H9 (cell line): ENCODE results near the gene UCK1. TPM values are rescaled to one million over a fixed set of nuclear protein-coding genes. Genes with fewer than 3 reads are reported as not detected.

Experiments
- DNase-seq: peaks from one replicate; pipeline ENCODE4 v3.0.0-alpha.2; 2017
- H2AFZ ChIP-seq: one replicate; pipeline ENCODE4 v1.6.1; 2013; ENCODE audit warnings: mild to moderate bottlenecking, low read length, control low read depth, moderate library complexity
- H2AK5ac ChIP-seq: 2 replicates; pipeline ENCODE4 v1.6.1; 2013; ENCODE audit warnings: low read length, control low read depth, mixed read lengths; ENCODE audit not compliant: insufficient read length
- H2BK120ac ChIP-seq: one replicate; pipeline ENCODE4 v1.6.1; 2013; ENCODE audit warnings: low read depth, mild to moderate bottlenecking, low read length, control low read depth, inconsistent platforms; ENCODE audit not compliant: poor library complexity, severe bottlenecking
- H2BK12ac ChIP-seq: 2 replicates; pipeline ENCODE4 v1.6.1; 2013; ENCODE audit warnings: low read length, control low read depth, mixed read lengths, low read depth; ENCODE audit not compliant: insufficient read length
- H2BK15ac ChIP-seq: 2 replicates; pipeline ENCODE4 v1.6.1; 2013; ENCODE audit warnings: low read depth, low read length, control low read depth
- H2BK20ac ChIP-seq: one replicate; pipeline ENCODE4 v1.6.1; 2013; ENCODE audit warnings: low read depth, mild to moderate bottlenecking, low read length, control low read depth, inconsistent platforms; ENCODE audit not compliant: poor library complexity, severe bottlenecking
- H2BK5ac ChIP-seq: 2 replicates; pipeline ENCODE4 v1.6.1; 2013; ENCODE audit warnings: low read length, control low read depth, mixed read lengths; ENCODE audit not compliant: insufficient read length
- H3K14ac ChIP-seq: 2 replicates; pipeline ENCODE4 v1.6.1; 2013; ENCODE audit warnings: low read length, control low read depth; ENCODE audit not compliant: insufficient read depth
- H3K18ac ChIP-seq: 2 replicates; pipeline ENCODE4 v1.6.1; 2013; ENCODE audit warnings: low read depth, mild to moderate bottlenecking, mixed read lengths, low read length, control low read depth; ENCODE audit not compliant: insufficient read length
- H3K23ac ChIP-seq: 2 replicates; pipeline ENCODE4 v1.6.1; 2013; ENCODE audit warnings: low read length, control low read depth, mixed read lengths, low read depth; ENCODE audit not compliant: insufficient read length
- H3K23me2 ChIP-seq: 2 replicates; pipeline ENCODE4 v1.6.1; 2013; ENCODE audit warnings: low read depth, mild to moderate bottlenecking, mixed read lengths, low read length, control low read depth; ENCODE audit not compliant: insufficient read length, poor library complexity, severe bottlenecking
- H3K27ac ChIP-seq: 2 replicates; pipeline ENCODE4 v1.5.1; 2013; ENCODE audit warnings: low read length, control low read depth, mixed read lengths, low read depth; ENCODE audit not compliant: insufficient read length
- H3K27me3 ChIP-seq: 2 replicates; pipeline ENCODE4 v1.6.1; 2013; ENCODE audit warnings: low read length, control low read depth, inconsistent platforms; ENCODE audit not compliant: insufficient read depth
- H3K4ac ChIP-seq: 2 replicates; pipeline ENCODE4 v1.6.1; 2013; ENCODE audit warnings: low read depth, mild to moderate bottlenecking, control low read depth, inconsistent platforms, low read length, moderate library complexity
- H3K4me1 ChIP-seq: 2 replicates; pipeline ENCODE4 v1.6.1; 2013; ENCODE audit warnings: low read length, control low read depth, inconsistent platforms; ENCODE audit not compliant: insufficient read depth
- H3K4me2 ChIP-seq: 2 replicates; pipeline ENCODE4 v1.6.1; 2013; ENCODE audit warnings: low read length, control low read depth, mixed read lengths; ENCODE audit not compliant: insufficient read length, insufficient read depth
- H3K56ac ChIP-seq: 2 replicates; pipeline ENCODE4 v1.6.1; 2013; ENCODE audit warnings: low read depth, mild to moderate bottlenecking, mixed read lengths, low read length, control low read depth; ENCODE audit not compliant: insufficient read length
- H3K79me1 ChIP-seq: 2 replicates; pipeline ENCODE4 v1.6.1; 2013; ENCODE audit warnings: low read depth, mild to moderate bottlenecking, moderate library complexity, low read length, control low read depth, inconsistent platforms; ENCODE audit not compliant: insufficient read depth, poor library complexity, severe bottlenecking
- H3K79me2 ChIP-seq: 2 replicates; pipeline ENCODE4 v1.6.1; 2013; ENCODE audit warnings: low read length, control low read depth, inconsistent platforms; ENCODE audit not compliant: insufficient read depth
- H3K9ac ChIP-seq: 2 replicates; pipeline ENCODE4 v1.6.1; 2013; ENCODE audit warnings: low read length, control low read depth, mixed read lengths; ENCODE audit not compliant: insufficient read length; ENCODE audit errors: extremely low read depth
- H3K9me3 ChIP-seq: one replicate; pipeline ENCODE4 v1.6.1; 2013; ENCODE audit warnings: low read depth, low read length, inconsistent platforms; ENCODE audit not compliant: control insufficient read depth
- H3T11ph ChIP-seq: one replicate; pipeline ENCODE4 v1.6.1; 2013; ENCODE audit warnings: mild to moderate bottlenecking, low read length, control low read depth, inconsistent platforms
- H4K20me1 ChIP-seq: one replicate; pipeline ENCODE4 v1.6.1; 2013; ENCODE audit not compliant: control insufficient read depth, insufficient read length, insufficient read depth
- H4K5ac ChIP-seq: 2 replicates; pipeline ENCODE4 v1.6.1; 2013; ENCODE audit warnings: low read depth, mild to moderate bottlenecking, mixed read lengths, low read length, control low read depth; ENCODE audit not compliant: insufficient read length
- H4K8ac ChIP-seq: replicated peaks from 2 replicates; pipeline ENCODE4 v1.6.1; 2013; ENCODE audit warnings: low read length, control low read depth, mixed read lengths, low read depth; ENCODE audit not compliant: insufficient read length
- H4K91ac ChIP-seq: 2 replicates; pipeline ENCODE4 v1.6.1; 2013; ENCODE audit warnings: low read depth, mild to moderate bottlenecking, moderate library complexity, mixed read lengths, low read length, control low read depth; ENCODE audit not compliant: insufficient read length
- H3K27ac Mint-ChIP-seq, 3 experiments: 2 replicates in 2 of 3; 3 replicates in 1 of 3; pipeline ENCODE4 v1.8.0; 2020 to 2021; ENCODE audit warnings: mixed read lengths in 3 of 3, mild to moderate bottlenecking in 1 of 3, moderate library complexity in 1 of 3
- H3K27me3 Mint-ChIP-seq: 2 replicates; pipeline ENCODE4 v1.8.0; 2021; ENCODE audit warnings: low read depth, mild to moderate bottlenecking, moderate library complexity, mixed read lengths
- H3K36me3 Mint-ChIP-seq, 3 experiments: 2 replicates in 2 of 3; 3 replicates in 1 of 3; pipeline ENCODE4 v1.8.0; 2020 to 2021; ENCODE audit warnings: low read depth in 3 of 3, mixed read lengths in 3 of 3; ENCODE audit not compliant: insufficient read depth in 1 of 3
- H3K4me1 Mint-ChIP-seq, 2 experiments: 2 replicates each; pipeline ENCODE4 v1.8.0; 2020; ENCODE audit warnings: mixed read lengths in 2 of 2
- H3K4me3 Mint-ChIP-seq, 2 experiments: 2 replicates in 1 of 2; 3 replicates in 1 of 2; pipeline ENCODE4 v1.8.0; 2020 to 2021; ENCODE audit warnings: mild to moderate bottlenecking in 2 of 2, mixed read lengths in 2 of 2, moderate library complexity in 1 of 2
- H3K9me3 Mint-ChIP-seq, 2 experiments: 2 replicates in 1 of 2; 3 replicates in 1 of 2; pipeline ENCODE4 v1.8.0; 2020; ENCODE audit warnings: mild to moderate bottlenecking in 2 of 2, mixed read lengths in 2 of 2, moderate library complexity in 1 of 2
- CTCF ChIP-seq: fragments of 200-600 bp; sonication (generic); conservative IDR thresholded peaks from 3 replicates; pipeline ENCODE4 v1.8.0; 2021; ENCODE audit warnings: antibody characterized with exemption, mild to moderate bottlenecking
- WGBS: extraction: QIAGEN DNeasy Blood & Tissue Kit; methylation state at CpG from one replicate; pipeline ENCODE4 v1.1.7; 2013; ENCODE audit warnings: missing lambda C conversion rate, low lambda C conversion rate, mixed read lengths; ENCODE audit not compliant: insufficient read length; ENCODE audit errors: extremely low coverage; 5-methylcytosine and 5-hydroxymethylcytosine counted together
- total RNA-seq: library from RNA; stranded (reverse); gene quantifications from 2 replicates; pipeline ENCODE4 v1.2.1, GENCODE V29; 2021

Gene UCK1
- total RNA-seq, 1 experiment from 2014 or later = 54.2 TPM

DNA sequence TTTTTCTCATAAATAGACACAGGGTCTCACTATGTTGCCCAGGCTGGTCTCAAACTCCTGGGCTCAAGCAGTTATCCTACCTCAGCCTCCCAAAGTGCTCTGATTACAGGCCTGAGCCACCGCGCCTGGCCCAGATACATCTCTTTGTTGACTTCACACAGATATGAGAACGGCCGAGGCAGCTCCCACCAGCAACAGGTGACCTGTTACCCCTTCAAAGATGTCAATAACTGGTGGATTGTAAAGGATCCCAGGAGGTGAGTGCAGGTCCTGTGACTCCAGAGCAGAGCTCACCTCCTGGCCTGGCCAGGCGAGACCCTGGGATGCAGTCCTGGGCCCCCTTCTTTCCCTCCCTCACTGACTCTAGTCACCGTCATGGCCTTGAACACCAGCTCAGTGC lies 19.2 kb downstream of the UCK1 start:
- Histone ChIP-seq H3K4me1 (no peaks in the 10 kb centered on the region), H3K27me3 (no peaks in the 10 kb centered on the region), H4K20me1 (no peaks in the 10 kb centered on the region), H2BK5ac (no peak overlapping the region), H2BK120ac (no peak overlapping the region), H4K5ac (no peak overlapping the region), H3K14ac (no peak overlapping the region), H3K4me2 (no peak overlapping the region), H2AFZ (no peak overlapping the region), H3K79me1 (no peaks in the 10 kb centered on the region), H3T11ph (no peak overlapping the region), H3K79me2 (no peaks in the 10 kb centered on the region), H3K9ac (no peak overlapping the region), H4K8ac (no peak overlapping the region), H2BK15ac (no peak overlapping the region), H3K56ac (no peak overlapping the region), H2BK20ac (no peak overlapping the region), H2BK12ac (no peak overlapping the region), H3K23ac (no peak overlapping the region), H3K9me3 (no peaks in the 10 kb centered on the region), H4K91ac (no peak overlapping the region), H3K18ac (no peak overlapping the region), H3K27ac (no peak overlapping the region), H2AK5ac (no peak overlapping the region), H3K23me2 (no peaks in the 10 kb centered on the region), H3K4ac (no peak overlapping the region)
- Mint-ChIP-seq H3K4me3 (no peak overlapping the region), H3K36me3 (peaks cover 9 to 68% (median 31%) of the 10 kb centered on the region in 3 experiments), H3K27me3 (no peaks in the 10 kb centered on the region), H3K4me1 (no peaks in the 10 kb centered on the region), H3K9me3 (no peaks in the 10 kb centered on the region), H3K27ac (no peak overlapping the region)
- no peak for DNase-seq
- TF ChIP-seq CTCF = no peak
- WGBS = no CpG with 5 or more reads among the region's 6 CpGs
